ENCODE measurements around the gene CGB5. TPM values are rescaled to one million over a fixed set of nuclear protein-coding genes. Genes with fewer than 3 reads are reported as not detected.
"Not testable (repeated sequence)": the region's sequence is repeated elsewhere in the genome, so short reads cannot be mapped to it uniquely, and the experiment has no call there.

Gene CGB5
- polyA plus RNA-seq, 3 donors: 1.1 TPM; not detected in 2

DNA sequence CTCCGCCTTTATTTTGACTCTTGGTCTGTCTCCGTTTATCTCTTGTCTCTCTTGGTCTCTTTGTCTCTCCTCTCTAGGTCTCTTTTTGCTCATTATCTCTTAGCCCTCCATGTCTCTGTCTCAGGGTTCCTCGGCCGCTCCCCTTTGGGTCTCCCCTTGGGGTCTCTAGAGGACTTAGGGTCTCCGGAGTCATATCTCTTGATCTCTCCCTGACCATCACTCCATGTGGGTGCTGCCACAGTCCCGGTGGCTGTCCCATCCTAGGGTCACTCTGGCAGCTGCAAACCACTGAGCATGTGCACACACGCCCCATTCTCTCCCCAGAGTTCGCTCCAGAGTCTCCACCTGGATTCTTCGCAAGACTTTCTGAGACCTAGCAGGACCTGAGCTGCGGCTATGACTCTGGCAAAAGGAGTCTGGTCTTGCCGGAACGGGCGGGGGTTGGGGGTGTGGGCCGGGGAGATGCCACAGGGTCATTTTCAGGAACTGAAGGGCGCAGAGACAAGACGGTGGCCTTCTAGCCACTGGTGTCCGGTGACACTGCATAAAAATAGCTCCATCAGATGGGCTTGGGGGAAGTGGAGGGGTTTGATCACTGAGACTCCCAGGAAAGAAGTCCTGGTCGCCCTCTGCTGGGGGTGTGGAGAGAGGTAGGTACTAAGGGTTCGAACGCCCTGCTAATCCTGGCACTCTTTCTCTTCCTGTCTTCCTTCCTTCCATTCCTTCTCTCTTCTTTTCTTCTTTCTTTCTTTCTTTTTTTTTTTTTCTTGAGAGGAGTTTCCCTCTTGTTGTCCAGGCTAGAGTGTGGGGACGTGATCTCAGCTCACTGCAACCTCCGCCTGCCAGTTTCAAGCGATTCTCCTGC, 30.1 kb downstream of the CGB5 start:
- H3K27ac ChIP-seq (ENCODE audit: low read depth, low read length): no peak overlapping the region
- 60 to 65% (median 61%) methylated on average over 23 of the region's 23 CpGs for WGBS, 3 donors

DNA sequence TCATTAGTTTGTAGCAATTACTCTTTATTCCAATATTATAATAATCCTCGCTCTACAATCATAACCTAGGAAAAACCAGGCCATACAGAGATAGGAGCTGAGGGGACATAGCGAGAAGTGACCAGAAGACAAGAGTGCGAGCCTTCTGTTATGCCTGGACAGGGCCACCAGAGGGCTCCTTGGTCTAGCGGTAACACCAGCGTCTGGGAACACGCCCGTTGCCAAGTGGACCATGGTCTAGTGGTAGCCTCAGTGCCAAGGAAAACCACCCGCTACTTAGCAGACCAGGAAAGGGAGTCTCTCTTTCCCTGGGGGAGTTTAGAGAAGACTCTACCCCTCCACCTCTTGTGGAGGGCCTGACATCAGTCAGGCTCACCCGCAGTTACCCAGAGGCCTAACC, 31.2 kb downstream of the CGB5 start:
- 14 to 18% (median 16%) methylated on average over 7 to 8 of the region's 9 CpGs for WGBS, 3 donors
- H3K27ac ChIP-seq (ENCODE audit: low read depth, low read length): not testable (repeated sequence)

DNA sequence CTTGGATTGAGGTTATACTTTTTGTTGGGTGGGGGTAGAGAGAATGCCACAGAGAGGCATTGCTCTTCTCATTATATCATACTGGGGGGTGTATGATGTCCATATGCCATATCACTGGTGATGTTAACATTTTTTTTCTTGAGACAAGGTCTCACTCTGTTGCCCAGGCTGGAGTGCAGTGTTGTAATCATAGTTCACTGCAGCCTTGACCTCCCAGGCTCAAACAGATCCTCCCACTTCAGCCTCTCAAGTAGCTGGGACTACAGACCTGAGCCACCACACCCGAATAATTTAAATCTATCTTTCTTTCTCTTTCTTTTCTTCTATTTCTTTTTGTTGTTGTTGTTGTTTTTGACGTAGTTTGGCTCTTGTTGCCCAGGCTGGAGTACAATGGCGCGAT, 36.7 kb downstream of the CGB5 start:
- WGBS, 3 donors: 76 to 94% (median 85%) methylated on average over 4 of the region's 4 CpGs
- no peak overlapping the region for H3K27ac ChIP-seq (ENCODE audit: low read depth, low read length)

DNA sequence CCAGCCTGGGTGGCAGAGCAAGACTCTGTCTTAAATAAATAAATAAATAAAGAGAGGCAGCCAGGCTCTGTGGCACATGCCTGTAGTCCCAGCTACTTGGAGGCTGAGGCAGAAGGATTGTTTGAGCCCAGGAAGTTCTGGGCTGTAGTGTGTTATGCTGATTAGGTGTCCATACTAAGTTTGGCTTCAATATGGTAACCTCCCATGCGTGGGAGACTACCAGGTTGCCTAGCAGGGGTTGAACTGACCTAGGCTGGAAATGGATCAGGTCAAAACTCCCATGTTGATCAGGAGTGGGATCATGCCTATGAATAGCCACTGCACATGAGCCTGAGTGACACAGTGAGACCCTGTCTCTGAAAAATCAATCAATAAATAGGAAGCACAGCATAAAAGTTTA, 37.6 kb downstream of the CGB5 start:
- 85 to 92% (median 86%) methylated on average over 1 of the region's 1 CpG for WGBS, 3 donors
- H3K27ac ChIP-seq (ENCODE audit: low read depth, low read length): no peak overlapping the region

DNA sequence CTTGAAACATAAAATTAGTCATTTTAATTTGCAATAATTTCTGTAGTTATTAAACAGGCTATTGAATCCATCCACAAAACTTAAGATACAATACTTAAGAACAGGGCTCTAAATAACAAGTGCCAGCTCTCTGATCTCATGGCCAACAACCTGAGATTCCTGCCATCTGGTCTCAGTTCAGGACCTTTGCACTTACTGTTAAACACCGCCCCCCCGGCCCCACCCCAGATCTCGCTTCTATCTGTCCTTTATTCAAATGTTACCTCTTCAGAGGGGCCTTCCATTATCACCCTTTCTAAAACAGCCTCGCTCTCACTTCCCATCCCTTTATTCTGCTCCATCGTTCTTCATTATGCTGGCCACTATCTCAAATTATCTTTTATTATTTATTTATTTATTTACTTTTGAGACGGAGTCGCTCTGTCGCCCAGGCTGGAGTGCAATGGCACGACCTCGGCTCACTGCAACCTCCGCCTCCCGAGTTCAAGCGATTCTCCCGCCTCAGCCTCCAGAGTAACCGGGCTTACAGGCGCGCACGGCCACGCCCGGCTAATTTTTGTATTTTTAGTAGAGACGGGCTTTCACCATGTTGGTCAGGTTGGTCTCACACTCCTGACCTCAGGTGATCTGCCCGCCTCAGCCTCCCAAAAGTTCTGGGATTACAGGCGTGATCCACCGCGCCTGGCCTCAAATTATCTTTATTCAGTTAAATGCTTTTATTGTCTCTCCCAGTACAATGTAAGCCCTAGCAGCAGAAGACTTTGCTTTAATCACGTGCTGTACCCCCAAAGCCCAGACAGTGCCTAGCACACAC, 40.8 kb downstream of the CGB5 start:
- 45 to 73% (median 65%) methylated on average over 26 of the region's 26 CpGs for WGBS, 3 donors
- H3K27ac ChIP-seq (ENCODE audit: low read depth, low read length): peak overlapping the region; percentile 40

DNA sequence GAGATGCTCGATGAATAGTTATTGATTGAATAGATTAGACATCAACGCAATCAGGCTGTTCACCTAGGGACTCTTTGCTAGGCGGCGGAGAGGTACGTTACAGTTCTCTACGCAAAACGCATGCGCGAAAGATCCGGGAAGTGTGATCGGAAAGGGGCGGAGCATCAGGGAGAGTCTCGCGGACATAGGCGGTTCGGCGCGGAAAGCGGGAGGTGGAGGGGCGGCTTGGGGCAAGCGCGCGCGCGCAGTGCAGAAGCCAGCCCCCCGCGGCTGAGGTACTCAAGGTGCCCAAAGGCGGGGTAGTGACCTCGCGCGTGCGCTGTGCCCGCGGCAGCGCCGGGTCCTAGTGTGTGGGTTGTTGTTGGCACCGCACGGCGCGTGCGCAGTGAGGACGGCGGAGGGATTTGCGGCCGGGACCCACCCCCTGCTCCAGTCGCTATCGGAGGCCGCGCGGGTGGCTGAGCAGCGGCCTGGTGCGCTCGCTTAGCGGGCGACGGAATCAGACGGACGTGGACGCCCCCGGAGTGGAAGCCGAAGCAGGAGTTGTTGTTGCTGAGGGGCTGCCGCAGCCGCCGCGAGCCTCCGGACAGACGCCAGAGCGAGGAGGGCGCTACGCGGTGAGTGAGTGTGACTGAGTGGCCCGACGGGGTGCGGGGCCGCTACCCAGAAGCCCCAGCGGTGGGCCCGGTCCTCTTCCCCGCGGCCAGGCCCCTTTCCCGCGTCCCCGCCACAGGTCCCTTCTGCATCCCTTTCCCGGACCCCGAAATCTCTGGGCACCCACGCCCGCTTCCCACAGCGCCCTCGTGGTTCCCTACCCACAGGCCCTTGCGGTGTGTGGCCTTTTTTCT, 41.6 kb downstream of the CGB5 start, which contains the start of gene SNRNP70:
SNRNP70 (plus strand) TSS at position 432 of the 848 bp plus-strand sequence. CDS start 964 bp downstream, outside the sequence.
- 0 to 1% (median 0%) methylated on average over 83 to 89 of the region's 89 CpGs for WGBS, 3 donors
- peak within 1 kb of the TSS; percentile 40 for H3K27ac ChIP-seq (ENCODE audit: low read depth, low read length)

DNA sequence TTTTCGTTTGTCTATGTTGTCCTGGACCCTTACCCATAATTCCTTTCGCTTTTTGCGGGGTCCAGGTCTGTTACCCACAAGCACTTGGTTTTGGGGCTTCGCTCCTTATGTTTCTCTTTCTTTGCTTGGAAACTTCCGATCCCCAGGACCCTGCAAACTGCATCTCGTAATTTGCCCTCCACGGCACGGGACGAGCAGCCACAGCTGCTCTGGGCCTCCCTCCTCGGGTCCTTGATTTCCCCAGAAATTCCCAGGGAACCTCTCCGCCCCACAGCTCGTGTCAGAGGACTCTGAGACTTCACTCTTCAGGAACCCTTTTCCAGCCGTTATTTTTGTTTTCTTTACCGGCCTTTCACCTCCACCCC, 42.2 kb downstream of the CGB5 start:
- H3K27ac ChIP-seq (ENCODE audit: low read depth, low read length): no peak overlapping the region
- WGBS, 3 donors: 0 to 2% (median 1%) methylated on average over 14 of the region's 14 CpGs

DNA sequence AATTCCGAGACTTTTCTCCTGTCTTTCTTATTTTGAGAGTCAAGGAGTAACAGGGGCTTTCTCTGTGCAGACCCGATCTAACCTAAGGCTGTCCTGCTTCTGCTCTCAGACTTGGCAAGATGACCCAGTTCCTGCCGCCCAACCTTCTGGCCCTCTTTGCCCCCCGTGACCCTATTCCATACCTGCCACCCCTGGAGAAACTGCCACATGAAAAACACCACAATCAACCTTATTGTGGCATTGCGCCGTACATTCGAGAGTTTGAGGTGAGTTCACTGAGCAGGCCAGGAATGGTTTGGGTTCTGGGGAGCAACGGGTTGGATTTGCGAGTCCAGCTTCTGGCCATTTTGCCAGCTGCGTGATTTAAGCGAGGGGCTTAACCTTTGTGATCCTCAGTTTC, 42.6 kb downstream of the CGB5 start:
- WGBS, 3 donors: 34 to 55% (median 41%) methylated on average over 11 of the region's 11 CpGs
- no peak overlapping the region for H3K27ac ChIP-seq (ENCODE audit: low read depth, low read length)

DNA sequence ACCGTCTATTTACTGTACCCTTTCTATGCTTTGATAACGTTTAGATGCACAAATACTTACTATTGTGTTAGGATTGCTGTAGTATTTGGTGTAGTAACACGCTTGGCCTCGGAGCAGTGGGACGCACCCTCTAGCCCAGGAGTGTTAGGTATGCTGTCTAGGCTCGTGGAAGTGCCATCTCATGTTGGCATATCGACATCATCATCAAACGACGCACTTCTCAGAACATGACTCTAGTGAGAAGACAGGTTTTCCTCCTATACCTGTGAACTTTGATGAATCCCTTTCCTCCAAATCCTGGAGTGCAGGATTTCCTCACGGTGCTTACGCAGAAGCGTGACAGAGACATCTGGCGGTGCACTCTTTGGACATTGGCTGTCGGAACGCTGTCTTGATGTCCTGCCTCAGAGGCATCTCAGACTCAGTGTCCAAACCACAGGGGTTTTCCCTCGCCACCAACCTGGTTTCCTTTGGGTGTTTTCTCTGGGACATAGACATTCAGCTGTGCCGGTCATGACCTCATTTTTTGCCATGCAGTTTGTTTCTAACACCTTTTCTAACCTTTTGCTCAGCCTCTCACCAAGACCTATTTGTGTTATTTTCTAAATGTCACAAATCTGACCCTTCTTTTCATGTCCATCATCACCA, 47.9 kb downstream of the CGB5 start:
- 90 to 94% (median 90%) methylated on average over 17 of the region's 17 CpGs for WGBS, 3 donors

DNA sequence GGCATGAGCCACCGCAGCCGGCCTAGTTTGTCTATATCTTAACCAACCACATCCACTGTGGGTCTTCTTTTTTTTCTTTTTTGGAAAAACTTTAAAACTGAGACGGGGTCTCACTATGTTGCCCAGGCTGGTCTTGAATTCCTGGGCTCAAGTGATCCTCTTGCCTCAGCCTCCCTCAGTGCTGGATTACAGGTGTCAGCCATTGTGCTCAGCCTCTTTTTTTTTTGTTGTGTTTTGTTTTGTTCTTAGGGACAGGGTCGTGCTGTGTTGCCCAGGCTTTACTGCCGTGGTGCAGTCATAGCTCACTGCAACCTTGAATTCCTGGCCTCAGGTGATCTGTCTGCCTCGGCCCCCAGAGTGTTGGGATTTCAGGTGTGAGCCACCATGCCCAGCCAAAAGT, 49.0 kb downstream of the CGB5 start:
- 92 to 97% (median 93%) methylated on average over 6 of the region's 6 CpGs for WGBS, 3 donors
- no peak overlapping the region for H3K27ac ChIP-seq (ENCODE audit: low read depth, low read length)

More for the DNA sequence above, 47.9 kb downstream of the CGB5 start:
- no peak overlapping the region for H3K27ac ChIP-seq (ENCODE audit: low read depth, low read length)

Other genes starting within 250 kb of the CGB5 start
- gene BCAT2, start 232.8 kb upstream of the CGB5 start, polyA plus RNA-seq: 10 to 100 TPM; 44.9 to 58.9 (median 47.6) TPM
- gene HSD17B14, start 207.4 kb upstream of the CGB5 start, polyA plus RNA-seq: 10 to 100 TPM in 1 of 3 donors, 1 to 10 TPM in 2; 1.9 to 10.7 (median 4.6) TPM
- 100 to 1,000 TPM in 1 of 3 donors, 10 to 100 TPM in 1, 1 to 10 TPM in 1; 7.3 to 127 (median 20.6) TPM for gene PLEKHA4, start 175.2 kb upstream of the CGB5 start, polyA plus RNA-seq
- gene PPP1R15A, start 171.4 kb upstream of the CGB5 start, polyA plus RNA-seq: 100 to 1,000 TPM in 2 of 3 donors, 10 to 100 TPM in 1; 18.7 to 240 (median 197) TPM
- gene TULP2, start 145.1 kb upstream of the CGB5 start, polyA plus RNA-seq: under 1 TPM in 2 of 3 donors, not detected in 1; 0.08 to 0.09 TPM
- 100 to 1,000 TPM; 117 to 394 (median 178) TPM for gene NUCB1, start 143.5 kb upstream of the CGB5 start, polyA plus RNA-seq
- gene DHDH, start 110.1 kb upstream of the CGB5 start, polyA plus RNA-seq: under 1 TPM in 1 of 3 donors, not detected in 2; 0.30 TPM
- gene BAX, start 89.0 kb upstream of the CGB5 start, polyA plus RNA-seq: 10 to 100 TPM; 24.4 to 71.2 (median 39.9) TPM
- gene FTL, start 78.5 kb upstream of the CGB5 start, polyA plus RNA-seq: over 10,000 TPM in 1 of 3 donors, 1,000 to 10,000 TPM in 2; 1,172 to 18,296 (median 6,752) TPM
- gene GYS1, start 50.5 kb upstream of the CGB5 start, polyA plus RNA-seq: 10 to 100 TPM; 20.1 to 73.8 (median 31.2) TPM
- 10 to 100 TPM; 44.6 to 65.0 (median 50.0) TPM for gene RUVBL2, start 50.0 kb upstream of the CGB5 start, polyA plus RNA-seq
- gene LHB, start 26.8 kb upstream of the CGB5 start, polyA plus RNA-seq: under 1 TPM in 2 of 3 donors, not detected in 1; 0.36 to 0.62 TPM
- not detected for gene CGB3, start 19.5 kb upstream of the CGB5 start, polyA plus RNA-seq
- gene CGB2, start 12.0 kb upstream of the CGB5 start, polyA plus RNA-seq: not detected
- gene CGB1, start 7.0 kb upstream of the CGB5 start, polyA plus RNA-seq: not detected
- gene CGB8, start 5.3 kb downstream of the CGB5 start, polyA plus RNA-seq: not detected
- gene CGB7, start 13.9 kb downstream of the CGB5 start, polyA plus RNA-seq: 1 to 10 TPM in 1 of 3 donors, under 1 TPM in 1, not detected in 1; 0.12 to 1.0 TPM
- gene NTF4, start 21.0 kb downstream of the CGB5 start, polyA plus RNA-seq: under 1 TPM in 1 of 3 donors, not detected in 2; 0.09 TPM
- under 1 TPM in 1 of 3 donors, not detected in 2; 0.03 TPM for gene KCNA7, start 28.9 kb downstream of the CGB5 start, polyA plus RNA-seq
- gene SNRNP70, start 41.6 kb downstream of the CGB5 start, polyA plus RNA-seq: 100 to 1,000 TPM; 170 to 188 (median 186) TPM
- gene LIN7B, start 70.5 kb downstream of the CGB5 start, polyA plus RNA-seq: 10 to 100 TPM in 1 of 3 donors, 1 to 10 TPM in 2; 4.3 to 12.9 (median 6.6) TPM
- gene C19orf73, start 75.3 kb downstream of the CGB5 start, polyA plus RNA-seq: 1 to 10 TPM in 2 of 3 donors, not detected in 1; 1.5 to 5.1 TPM
- 10 to 100 TPM in 1 of 3 donors, 1 to 10 TPM in 2; 8.5 to 20.1 (median 8.9) TPM for gene PPFIA3, start 75.7 kb downstream of the CGB5 start, polyA plus RNA-seq
- 1 to 10 TPM in 2 of 3 donors, under 1 TPM in 1; 0.89 to 2.8 (median 1.3) TPM for gene HRC, start 111.5 kb downstream of the CGB5 start, polyA plus RNA-seq
- gene TRPM4, start 113.9 kb downstream of the CGB5 start, polyA plus RNA-seq: 10 to 100 TPM in 2 of 3 donors, 1 to 10 TPM in 1; 8.5 to 45.9 (median 11.9) TPM

All from adipose tissue (tissue), 3 donors.